Duodenal mucosa (tissue), 2 donors: ENCODE data around the gene ZC3H12A.
A peak's percentile ranks its signal among the peaks of the same experiment; 100 is the strongest.

Source experiments
- H3K27ac ChIP-seq: one replicate; pipeline ENCODE4 v1.7.0; 2013; ENCODE audit warnings: low read depth, low read length
- H3K27me3 ChIP-seq, 2 donors: one replicate each; pipeline ENCODE4 v1.7.0; 2013; ENCODE audit warnings: low read length in 2 of 2, control low read depth in 1 of 2; ENCODE audit not compliant: insufficient read depth in 2 of 2, control insufficient read depth in 1 of 2
- H3K36me3 ChIP-seq, 2 donors: one replicate each; pipeline ENCODE4 v1.7.0; 2013; ENCODE audit warnings: low read length in 2 of 2, control low read depth in 1 of 2; ENCODE audit not compliant: insufficient read depth in 2 of 2, control insufficient read depth in 1 of 2
- H3K4me1 ChIP-seq, 2 donors: one replicate each; pipeline ENCODE4 v1.7.0; 2013; ENCODE audit warnings: low read length in 2 of 2, control low read depth in 1 of 2; ENCODE audit not compliant: insufficient read depth in 2 of 2, control insufficient read depth in 1 of 2
- H3K4me3 ChIP-seq, 2 donors: one replicate each; pipeline ENCODE4 v1.7.0; 2013; ENCODE audit warnings: low read length in 2 of 2, low read depth in 1 of 2
- H3K9ac ChIP-seq, 2 donors: one replicate each; pipeline ENCODE4 v1.7.0; 2013; ENCODE audit warnings: low read length in 2 of 2, low read depth in 1 of 2
- H3K9me3 ChIP-seq, 2 donors: one replicate each; pipeline ENCODE4 v1.7.0; 2013; ENCODE audit warnings: low read length in 2 of 2, control low read depth in 1 of 2; ENCODE audit not compliant: control insufficient read depth in 1 of 2

ZC3H12A gene

DNA sequence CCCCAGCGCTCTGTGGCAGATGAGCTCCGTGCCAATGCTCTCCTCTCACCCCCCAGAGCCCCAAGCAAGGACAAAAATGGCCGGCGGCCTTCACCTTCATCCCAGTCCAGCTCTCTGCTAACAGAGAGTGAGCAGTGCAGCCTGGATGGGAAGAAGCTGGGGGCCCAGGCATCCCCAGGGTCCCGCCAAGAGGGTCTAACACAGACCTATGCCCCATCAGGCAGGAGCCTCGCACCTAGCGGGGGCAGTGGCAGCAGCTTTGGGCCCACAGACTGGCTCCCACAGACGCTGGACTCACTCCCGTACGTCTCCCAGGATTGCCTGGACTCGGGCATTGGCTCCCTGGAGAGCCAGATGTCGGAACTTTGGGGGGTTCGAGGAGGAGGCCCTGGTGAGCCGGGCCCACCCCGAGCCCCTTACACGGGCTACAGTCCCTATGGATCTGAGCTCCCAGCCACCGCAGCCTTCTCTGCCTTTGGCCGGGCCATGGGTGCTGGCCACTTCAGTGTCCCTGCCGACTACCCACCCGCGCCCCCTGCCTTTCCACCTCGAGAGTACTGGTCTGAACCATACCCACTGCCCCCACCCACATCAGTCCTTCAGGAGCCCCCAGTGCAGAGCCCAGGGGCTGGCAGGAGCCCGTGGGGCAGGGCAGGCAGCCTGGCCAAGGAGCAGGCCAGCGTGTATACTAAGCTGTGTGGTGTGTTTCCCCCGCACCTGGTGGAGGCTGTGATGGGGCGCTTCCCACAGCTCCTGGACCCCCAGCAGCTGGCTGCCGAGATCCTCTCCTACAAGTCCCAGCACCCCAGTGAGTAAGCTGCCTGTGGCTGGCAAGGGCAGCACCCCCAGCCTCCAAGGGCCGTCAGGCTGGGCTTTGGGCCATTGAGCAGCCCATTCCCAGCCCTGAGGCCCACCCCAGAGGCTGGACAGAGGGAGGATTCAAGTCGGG is 8.7 kb downstream of the ZC3H12A start:
- H3K9me3 ChIP-seq, result no peaks in the 10 kb centered on the region
- H3K27ac ChIP-seq, result no peak overlapping the region
- H3K9ac ChIP-seq, result no peak overlapping the region
- no peaks in the 10 kb centered on the region for H3K27me3 ChIP-seq
- H3K4me3 ChIP-seq, result no peak overlapping the region
- peaks cover 48 to 56% of the 10 kb centered on the region in 2 donors for H3K36me3 ChIP-seq
- peaks cover 53 to 58% of the 10 kb centered on the region in 2 donors for H3K4me1 ChIP-seq

DNA sequence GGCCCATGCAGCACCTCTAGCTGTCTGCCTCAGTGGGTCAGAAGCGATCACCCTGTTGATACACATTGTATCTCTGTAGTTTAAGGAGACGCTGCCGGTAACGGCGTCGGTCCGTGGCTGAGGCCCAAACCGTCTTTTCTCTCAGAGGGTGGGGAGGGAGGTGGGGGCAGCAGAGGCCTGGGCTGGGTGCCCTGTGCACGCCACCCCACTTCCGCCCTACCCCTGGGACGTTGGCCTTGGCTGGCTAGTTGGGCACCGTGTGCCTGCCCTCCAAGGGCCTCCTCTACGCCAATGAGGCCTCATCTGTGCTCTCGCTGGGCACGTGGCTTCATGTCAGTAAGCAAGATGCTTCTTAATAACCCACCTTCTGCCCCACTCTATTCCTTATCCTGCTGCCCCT is 9.4 kb downstream of the ZC3H12A start:
- Histone ChIP-seq H3K9me3 (no peaks in the 10 kb centered on the region), H3K27ac (no peak overlapping the region), H3K4me3 (no peak overlapping the region), H3K27me3 (no peaks in the 10 kb centered on the region), H3K9ac (no peak overlapping the region), H3K4me1 (peaks cover 46 to 51% of the 10 kb centered on the region in 2 donors), H3K36me3 (peaks cover 44 to 56% of the 10 kb centered on the region in 2 donors)

DNA sequence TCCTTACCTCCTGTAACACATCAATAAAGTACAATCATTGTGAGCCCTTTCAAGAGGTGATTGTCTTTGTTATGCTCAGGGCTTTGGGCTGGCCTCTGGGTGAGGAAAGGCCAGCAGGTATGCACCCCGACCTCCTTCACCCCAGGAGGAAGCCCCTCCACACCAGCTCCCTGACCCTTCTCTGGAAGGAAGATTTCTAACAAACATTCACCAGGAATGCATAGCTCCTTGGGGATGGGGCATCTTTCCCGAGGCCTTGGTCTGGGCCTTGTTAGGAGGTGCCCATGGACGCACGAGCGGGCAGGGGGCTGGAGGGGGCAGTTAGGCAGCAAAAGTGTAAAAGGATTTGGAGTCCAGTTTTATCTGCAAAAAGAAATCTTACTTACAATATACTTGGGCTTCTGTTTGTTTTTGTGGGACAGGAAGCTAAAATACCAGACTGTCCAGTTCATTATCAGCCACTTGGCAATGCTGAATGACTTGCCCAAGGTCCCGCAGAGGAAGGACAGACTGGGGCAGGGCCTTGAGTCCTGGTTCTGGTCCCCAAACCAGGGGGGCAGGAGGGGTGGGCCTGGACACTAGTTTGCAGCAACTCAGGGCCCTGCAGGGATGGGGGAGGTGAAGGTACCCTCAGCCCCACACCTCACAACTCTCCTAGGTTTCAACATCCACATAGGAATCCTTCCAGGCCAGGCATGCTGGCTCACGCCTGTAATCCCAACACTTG is 10.1 kb downstream of the ZC3H12A start:
- no peak overlapping the region for H3K27ac ChIP-seq
- no peaks in the 10 kb centered on the region for H3K9me3 ChIP-seq
- H3K4me3 ChIP-seq, result no peak overlapping the region
- peaks cover 39 to 44% of the 10 kb centered on the region in 2 donors for H3K4me1 ChIP-seq
- H3K27me3 ChIP-seq, result no peaks in the 10 kb centered on the region
- peaks cover 45 to 56% of the 10 kb centered on the region in 2 donors for H3K36me3 ChIP-seq
- H3K9ac ChIP-seq, result no peak overlapping the region

DNA sequence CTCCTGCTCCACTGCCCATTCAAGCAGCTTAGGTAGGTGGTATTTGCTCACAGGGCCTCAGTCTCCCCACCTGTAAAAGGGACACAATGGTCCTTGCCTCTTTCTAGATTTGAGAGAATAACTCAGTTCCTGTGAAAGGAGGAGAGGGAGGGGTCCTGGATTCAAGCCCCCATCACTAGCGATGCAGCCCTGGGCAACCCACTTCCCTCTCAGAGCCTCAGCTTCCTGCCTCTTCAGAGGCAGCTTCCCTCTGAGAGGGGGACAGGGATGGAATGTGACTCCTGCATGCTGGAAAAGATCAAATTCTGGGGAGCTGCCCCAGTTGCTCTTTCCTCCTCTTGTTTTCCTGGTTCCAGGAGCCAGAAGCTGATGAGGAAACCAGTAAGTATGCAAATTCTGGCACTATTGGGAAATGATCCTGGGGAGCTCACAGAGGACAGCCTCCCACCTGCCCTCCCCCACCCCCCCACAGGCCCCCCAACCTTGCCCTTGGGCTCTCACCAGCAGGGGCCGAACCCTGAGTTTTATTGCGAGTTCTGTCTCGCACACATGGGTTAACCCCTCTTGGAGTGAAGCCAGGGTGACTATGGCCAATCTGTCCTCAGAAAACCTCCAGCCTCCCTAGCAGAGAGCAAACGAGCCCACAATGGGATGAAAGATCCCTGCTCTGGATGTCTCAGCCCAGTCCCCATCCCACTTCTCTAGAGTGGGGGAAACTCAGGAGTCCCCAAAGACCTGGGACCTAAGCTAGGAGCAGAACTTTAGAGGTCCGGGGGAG is 11.7 kb downstream of the ZC3H12A start:
- H3K36me3 ChIP-seq, result peaks cover 33 to 52% of the 10 kb centered on the region in 2 donors
- H3K9me3 ChIP-seq, result no peaks in the 10 kb centered on the region
- peak overlapping the region; percentile 23 for H3K27ac ChIP-seq
- no peaks in the 10 kb centered on the region for H3K27me3 ChIP-seq
- no peak overlapping the region for H3K4me3 ChIP-seq
- H3K4me1 ChIP-seq, result peaks cover 26 to 31% of the 10 kb centered on the region in 2 donors
- peak overlapping the region in 1 of 2 donors; percentile 24 for H3K9ac ChIP-seq

DNA sequence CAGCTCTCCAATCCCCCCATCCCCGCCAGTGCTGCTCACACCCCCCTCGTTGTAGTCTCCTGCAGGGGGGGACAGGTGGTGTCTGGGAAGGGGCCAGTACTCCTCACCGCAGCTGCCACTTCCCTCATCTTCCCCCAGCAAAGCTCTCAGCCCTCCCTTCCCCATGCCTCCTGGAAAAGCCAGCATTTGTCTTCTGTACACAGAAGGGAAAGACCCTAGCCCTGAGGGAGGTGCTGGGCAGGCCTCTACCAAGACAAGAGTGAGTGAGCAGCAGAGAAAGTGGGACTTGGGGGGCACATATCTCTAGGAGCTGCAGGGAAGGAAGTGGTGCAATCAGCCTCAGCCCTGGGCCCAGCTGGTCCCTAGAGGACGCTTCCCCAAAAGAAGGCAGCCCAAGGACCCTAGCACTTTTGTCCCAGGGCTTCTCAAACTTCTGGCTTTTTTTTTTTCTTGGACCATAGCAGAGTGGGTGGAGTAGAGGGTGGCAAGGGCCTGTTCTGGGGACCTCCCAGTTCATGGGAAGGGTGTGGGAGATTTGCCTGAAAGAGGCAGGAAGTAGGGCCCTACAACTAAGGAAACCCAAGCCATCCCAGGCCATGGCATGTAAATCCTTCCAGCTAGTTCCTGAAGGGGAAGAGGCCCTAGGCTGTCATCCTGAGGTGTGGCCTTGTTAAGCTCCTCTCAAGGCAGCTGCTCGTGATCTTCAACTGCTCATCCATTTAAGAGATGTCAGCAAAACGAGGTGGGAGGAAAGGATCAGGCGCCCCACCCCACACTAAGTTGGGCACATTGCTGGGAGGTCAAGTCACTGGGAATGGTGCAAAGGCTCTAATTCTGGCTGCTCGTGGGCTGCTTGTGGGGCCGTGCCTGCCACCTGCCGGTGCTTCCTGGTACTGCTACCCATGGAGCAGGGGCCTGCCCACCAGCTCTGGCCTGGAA is 12.6 kb downstream of the ZC3H12A start:
- Histone ChIP-seq H3K36me3 (peaks cover 24 to 47% of the 10 kb centered on the region in 2 donors), H3K4me3 (no peak overlapping the region), H3K27me3 (no peaks in the 10 kb centered on the region), H3K9ac (peak overlapping the region; percentile 24 to 43), H3K4me1 (peaks cover 26% of the 10 kb centered on the region in 2 donors), H3K9me3 (no peaks in the 10 kb centered on the region), H3K27ac (peak overlapping the region; percentile 15)

DNA sequence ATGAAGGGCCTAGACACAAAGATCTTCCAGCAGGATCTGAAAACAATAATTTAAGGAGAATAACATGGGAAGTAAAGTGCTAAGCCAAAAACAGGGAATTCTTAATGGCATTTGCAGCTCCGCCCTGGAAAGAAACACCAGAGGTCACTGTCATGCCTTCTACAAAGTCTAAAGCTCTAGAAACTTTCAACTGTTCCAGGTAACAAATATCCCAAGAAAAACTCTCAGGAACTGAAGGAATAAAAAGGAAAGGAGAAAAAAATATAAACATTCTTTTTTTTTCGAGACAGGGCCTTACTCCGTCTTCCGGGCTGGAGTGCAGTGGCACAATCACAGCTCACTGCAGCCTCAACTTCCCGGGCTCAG is 13.2 kb downstream of the ZC3H12A start:
- H3K27me3 ChIP-seq, result no peaks in the 10 kb centered on the region
- H3K9me3 ChIP-seq, result no peaks in the 10 kb centered on the region
- H3K4me3 ChIP-seq, result no peak overlapping the region
- H3K36me3 ChIP-seq, result peaks cover 20 to 41% of the 10 kb centered on the region in 2 donors
- no peak overlapping the region for H3K9ac ChIP-seq
- H3K27ac ChIP-seq, result no peak overlapping the region
- peaks cover 26% of the 10 kb centered on the region in 2 donors for H3K4me1 ChIP-seq

DNA sequence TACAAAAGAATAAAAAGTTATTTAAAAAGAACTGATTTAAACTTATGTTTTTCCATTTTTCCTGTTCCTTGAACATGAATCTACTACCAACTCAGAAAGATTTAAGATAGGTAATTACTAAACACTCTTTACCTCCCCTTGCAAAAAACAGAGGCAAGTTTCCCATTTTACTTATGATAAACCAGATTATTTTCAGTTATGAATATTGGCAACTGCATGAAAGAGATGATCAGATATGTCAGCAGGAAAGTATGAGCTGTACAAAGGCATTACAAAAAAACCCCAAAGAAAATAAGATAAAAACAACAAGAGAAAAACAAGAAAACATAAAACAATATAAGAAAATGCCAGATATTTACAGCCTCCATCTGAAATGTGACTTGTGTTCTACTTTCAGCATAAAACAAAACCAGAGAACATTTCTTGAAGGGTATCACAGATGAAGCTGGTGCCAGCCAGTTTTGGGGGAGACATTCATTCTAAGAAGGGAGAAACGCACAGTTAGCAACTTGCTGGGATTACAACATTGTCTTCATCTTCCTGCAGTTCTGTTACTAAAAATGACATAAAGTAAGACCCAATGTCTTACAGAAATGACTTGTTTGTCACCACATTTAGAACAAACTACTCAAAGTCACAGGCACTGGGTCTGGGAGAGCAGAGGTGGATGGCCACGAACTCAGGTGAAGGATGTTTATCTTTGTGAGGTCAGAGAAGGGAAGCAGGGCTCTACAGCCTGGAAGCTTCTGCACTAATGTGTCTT is 19.1 kb downstream of the ZC3H12A start:
- H3K4me3 ChIP-seq, result no peak overlapping the region
- peaks cover 16 to 30% of the 10 kb centered on the region in 2 donors for H3K36me3 ChIP-seq
- peaks cover 0 to 4% of the 10 kb centered on the region in 2 donors for H3K4me1 ChIP-seq
- H3K9me3 ChIP-seq, result no peaks in the 10 kb centered on the region
- no peaks in the 10 kb centered on the region for H3K27me3 ChIP-seq
- no peak overlapping the region for H3K27ac ChIP-seq
- no peak overlapping the region for H3K9ac ChIP-seq

DNA sequence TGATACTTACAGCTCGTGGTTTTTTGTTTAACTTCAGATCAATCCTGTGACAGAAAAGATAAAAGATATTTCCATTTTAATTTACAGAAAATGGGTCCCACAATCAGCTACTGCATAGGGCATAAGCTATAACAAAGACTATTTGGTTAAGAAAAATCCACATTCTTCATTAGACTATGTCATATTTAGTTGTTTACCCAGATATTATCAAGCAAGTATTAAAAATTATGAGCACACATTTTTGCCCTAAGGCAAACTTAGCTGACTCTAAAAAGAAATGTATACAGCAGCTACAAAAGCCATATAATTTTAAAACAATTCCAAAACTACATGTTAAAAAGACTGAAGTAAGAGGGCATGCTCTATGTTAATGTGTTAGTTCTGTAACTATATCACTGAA is 21.5 kb downstream of the ZC3H12A start:
- Histone ChIP-seq H3K27me3 (no peaks in the 10 kb centered on the region), H3K4me1 (peaks cover 4 to 10% of the 10 kb centered on the region in 2 donors), H3K9me3 (no peaks in the 10 kb centered on the region), H3K36me3 (peaks cover 18 to 32% of the 10 kb centered on the region in 2 donors), H3K27ac (no peak overlapping the region), H3K9ac (no peak overlapping the region), H3K4me3 (no peak overlapping the region)
